ENCODE results near the gene ARL6IP4. TPM values are rescaled to one million over a fixed set of nuclear protein-coding genes. Genes with fewer than 3 reads are reported as not detected.

The ARL6IP4 gene
- total and polyA plus RNA-seq, 2 of the 4 experiments (the other 2 are of a cell fraction): 161 to 254 TPM

Small RNA genes lying within 50 kb of the gene (microRNA-seq; reads per million reads assigned to microRNA genes)
- gene ARL6IP4 (ENCODE audit: insufficient read depth, insufficient read length) (not detected), gene MIR4304 (ENCODE audit: insufficient read depth in 1 of 2, insufficient read length in 1 of 2, unreplicated experiment in 1 of 2) (0 reads per million in 2 experiments)

Small RNA genes lying within 50 kb of the gene (small RNA-seq; reads per million reads assigned to genes)
- gene ARL6IP4 (0 reads per million in 5 experiments), gene MIR4304 (0 reads per million in 5 experiments)

Other genes starting within 250 kb of the ARL6IP4 start
- under 0.01 TPM in 1 of 2 replicates, not detected in the other for gene HCAR1, start 249.8 kb upstream of the ARL6IP4 start, total RNA-seq (2012; rRNA removed)
- 0.03 TPM in 2 replicates for gene HCAR1, start 249.8 kb upstream of the ARL6IP4 start, polyA plus RNA-seq (2012; rRNA removed)
- 8.2 and 32.2 TPM in 2 replicates for gene DENR, start 227.9 kb upstream of the ARL6IP4 start, total RNA-seq (2012; rRNA removed)
- gene DENR, start 227.9 kb upstream of the ARL6IP4 start, polyA plus RNA-seq (2012; rRNA removed): 18.4 and 24.5 TPM in 2 replicates
- 0.18 and 0.28 TPM in 2 replicates for gene CCDC62, start 206.1 kb upstream of the ARL6IP4 start, total RNA-seq (2012; rRNA removed)
- gene CCDC62, start 206.1 kb upstream of the ARL6IP4 start, polyA plus RNA-seq (2012; rRNA removed): 0.09 and 0.10 TPM in 2 replicates
- gene HIP1R, start 145.2 kb upstream of the ARL6IP4 start, total RNA-seq (2012; rRNA removed): 9.7 and 13.8 TPM in 2 replicates
- gene HIP1R, start 145.2 kb upstream of the ARL6IP4 start, polyA plus RNA-seq (2012; rRNA removed): 18.5 and 20.7 TPM in 2 replicates
- 8.6 and 13.9 TPM in 2 replicates for gene VPS37B, start 84.6 kb upstream of the ARL6IP4 start, total RNA-seq (2012; rRNA removed)
- 25.7 and 29.9 TPM in 2 replicates for gene VPS37B, start 84.6 kb upstream of the ARL6IP4 start, polyA plus RNA-seq (2012; rRNA removed)
- gene ABCB9, start 14.2 kb upstream of the ARL6IP4 start, total RNA-seq (2012; rRNA removed): 5.6 and 7.2 TPM in 2 replicates
- gene ABCB9, start 14.2 kb upstream of the ARL6IP4 start, polyA plus RNA-seq (2012; rRNA removed): 7.8 and 8.3 TPM in 2 replicates
- 4.3 and 4.7 TPM in 2 replicates for gene OGFOD2, start 5.4 kb upstream of the ARL6IP4 start, total RNA-seq (2012; rRNA removed)
- 18.2 and 19.0 TPM in 2 replicates for gene OGFOD2, start 5.4 kb upstream of the ARL6IP4 start, polyA plus RNA-seq (2012; rRNA removed)
- 0.83 and 1.6 TPM in 2 replicates for gene PITPNM2, start 170.4 kb downstream of the ARL6IP4 start, total RNA-seq (2012; rRNA removed)
- gene PITPNM2, start 170.4 kb downstream of the ARL6IP4 start, polyA plus RNA-seq (2012; rRNA removed): 3.0 and 3.1 TPM in 2 replicates

All from IMR-90 (cell line).